Measurements from ENCODE around the gene SLC9A8. TPM values are rescaled to one million over a fixed set of nuclear protein-coding genes. Genes with fewer than 3 reads are reported as not detected.

The SLC9A8 gene
- total and polyA plus RNA-seq, 9 of the 15 experiments (the other 6 are each of a cell fraction or from before 2014, with no cell fraction given), result 0.56 to 9.7 (median 5.0) TPM

- TF ChIP-seq AFF4 (CRISPR knock-in tag; IDR thresholded peaks at IDR 0.05) (0 out of 2 replicates have a peak, but pooled peaks have one; percentile 62), KAT7 (CRISPR knock-in tag; IDR thresholded peaks at IDR 0.05; ENCODE audit: borderline replicate concordance) (0 out of 2 replicates have a peak, but pooled peaks have one; percentile 46), ZNF134 (CRISPR knock-in tag; conservative IDR thresholded peaks at IDR 0.05) (no peak), ILK (tag; IDR thresholded peaks at IDR 0.05; ENCODE audit: borderline replicate concordance, low read depth) (no peak), E2F6 (IDR thresholded peaks at IDR 0.05; ENCODE audit: borderline replicate concordance in 1 of 2, extremely low read depth in 1 of 2, insufficient read depth in 1 of 2, insufficient read length in 1 of 2, low read depth in 1 of 2, low read length in 1 of 2, poor library complexity in 1 of 2, severe bottlenecking in 1 of 2) (peak in 1 of 2 experiments; percentile 14), SMC3 (conservative IDR thresholded peaks at IDR 0.05; ENCODE audit: insufficient read depth, low read depth, low read length) (0 out of 2 replicates have a peak, but pooled peaks have one; percentile 15), ZNF277 (CRISPR knock-in tag; IDR thresholded peaks at IDR 0.05; ENCODE audit: borderline replicate concordance) (no peak), CTCF (IDR thresholded peaks at IDR 0.05 in 2 of 3, conservative IDR thresholded peaks at IDR 0.05 in 1 of 3; ENCODE audit: insufficient read depth in 2 of 3, low read depth in 1 of 3, low read length in 3 of 3) (peak in 2 of 3 experiments; percentile 19 to 21; a peak in 2 of 6 replicates), KLF6 (CRISPR knock-in tag; IDR thresholded peaks at IDR 0.05; ENCODE audit: borderline replicate concordance) (no peak), MYNN (IDR thresholded peaks at IDR 0.05) (peak; percentile 98), MYNN (CRISPR knock-in tag; IDR thresholded peaks at IDR 0.05) (no peak)
These were observed 101.9 kb downstream of the SLC9A8 start (continued) for GRCh38 chr20:49914310-49915117.

All from K562 (cell line).